Testis (tissue), 3 donors: Measurements from ENCODE around the gene PBX2. TPM values are rescaled to one million over a fixed set of nuclear protein-coding genes. Genes with fewer than 3 reads are reported as not detected.

Experiments
- DNase-seq: peaks from one replicate; pipeline ENCODE4 v3.0.0-alpha.2; 2019
- H3K27ac ChIP-seq, 2 donors: fragments of 200-600 bp; sonication (generic); one replicate each; pipeline ENCODE4 v1.5.1; 2019
- H3K27me3 ChIP-seq: fragments of 200-600 bp; sonication (generic); one replicate; pipeline ENCODE4 v1.5.1; 2019
- H3K36me3 ChIP-seq: fragments of 200-600 bp; sonication (generic); one replicate; pipeline ENCODE4 v1.5.1; 2017; ENCODE audit warnings: low read depth; ENCODE audit errors: missing control alignments
- H3K4me1 ChIP-seq: fragments of 200-600 bp; sonication (generic); one replicate; pipeline ENCODE4 v1.5.1; 2019
- H3K4me3 ChIP-seq, 2 donors: fragments of 200-600 bp; sonication (generic); one replicate each; pipeline ENCODE4 v1.5.1; 2017 to 2019
- H3K9me3 ChIP-seq: fragments of 200-600 bp; sonication (generic); one replicate; pipeline ENCODE4 v1.5.1; 2017
- CTCF ChIP-seq, 3 experiments: fragments of 450-650 bp in 2 of 3; fragments of 200-600 bp in 1 of 3; sonication (generic) in 1 of 3; IDR thresholded peaks; one replicate each; pipeline ENCODE4 v1.5.1; 2016 to 2019; ENCODE audit warnings: antibody characterized with exemption in 3 of 3, mild to moderate bottlenecking in 2 of 3, moderate library complexity in 1 of 3
- POLR2A ChIP-seq: fragments of 450-650 bp; IDR thresholded peaks from one replicate; pipeline ENCODE4 v1.6.1; 2017; ENCODE audit warnings: antibody characterized with exemption, mild to moderate bottlenecking, moderate library complexity
- WGBS, 2 donors: methylation state at CpG; one replicate each; pipeline ENCODE4 v1.1.5; 2018; 5-methylcytosine and 5-hydroxymethylcytosine counted together
- intact Hi-C: fragments of 100-400 bp; cut with DNase I; formaldehyde crosslinking; loops from one replicate; pipeline ENCODE4 v1.15.1; 2023; ENCODE audit warnings: low total_unique reads
- polyA plus RNA-seq: library from polyadenylated mRNA; stranded (reverse); fragments of 350-450 nt; fragmentation: Illumina TruSeq; extraction: RNeasy Lipid Tissue Mini Kit (QIAGEN cat#74804); gene quantifications from one replicate; pipeline ENCODE4 v1.2.3, GENCODE V29; 2014; ENCODE audit warnings: low read depth, low replicate concordance; ENCODE audit not compliant: insufficient read depth
- total RNA-seq, 2 donors: library from RNA; depleted of rRNA; stranded (reverse); fragments of >200 nt; gene quantifications; one replicate each; pipeline ENCODE4 v1.2.3, GENCODE V29; 2016

PBX2 gene
- total and polyA plus RNA-seq, 3 donors from 2014 or later: 65.0 to 111 (median 97.9) TPM

GRCh38 chr6:32174416-32174815 is 15.6 kb downstream of the PBX2 start:
- TF ChIP-seq CTCF (IDR thresholded peaks at IDR 0.05): no peak
- no peak for TF ChIP-seq POLR2A
- H3K4me1 ChIP-seq: peaks cover 33% of the 10 kb centered on the region
- no peak for DNase-seq
- WGBS, 2 donors: 80 to 88% methylated on average over 1 of the region's 1 CpG
- intact Hi-C loops: no loop called here
- H3K27ac ChIP-seq: no peak overlapping the region
- H3K9me3 ChIP-seq: no peaks in the 10 kb centered on the region
- H3K27me3 ChIP-seq: no peaks in the 10 kb centered on the region
- no peaks in the 10 kb centered on the region for H3K36me3 ChIP-seq
- H3K4me3 ChIP-seq: no peak overlapping the region

- Histone ChIP-seq H3K4me3 (no peak overlapping the region), H3K27me3 (no peaks in the 10 kb centered on the region), H3K9me3 (no peaks in the 10 kb centered on the region), H3K27ac (no peak overlapping the region), H3K4me1 (peaks cover 33% of the 10 kb centered on the region), H3K36me3 (no peaks in the 10 kb centered on the region)
- DNase-seq: no peak
- no peak for TF ChIP-seq CTCF (IDR thresholded peaks at IDR 0.05)
- no peak for TF ChIP-seq POLR2A
- intact Hi-C loops: no loop called here
- 78 to 81% methylated on average over 4 of the region's 4 CpGs for WGBS, 2 donors
These were observed 16.8 kb downstream of the PBX2 start for GRCh38 chr6:32173051-32173727.

- 92 to 95% methylated on average over 6 of the region's 6 CpGs for WGBS, 2 donors
- H3K36me3 ChIP-seq: no peaks in the 10 kb centered on the region
- intact Hi-C loops: no loop called here
- no peak for DNase-seq
- no peak overlapping the region for H3K4me3 ChIP-seq
- TF ChIP-seq CTCF (IDR thresholded peaks at IDR 0.05) (no peak), POLR2A (no peak)
- H3K9me3 ChIP-seq: no peaks in the 10 kb centered on the region
- no peak overlapping the region for H3K27ac ChIP-seq
- H3K27me3 ChIP-seq: no peaks in the 10 kb centered on the region
- peaks cover 22% of the 10 kb centered on the region for H3K4me1 ChIP-seq
These were observed 18.8 kb downstream of the PBX2 start for GRCh38 chr6:32171234-32171633.

- Histone ChIP-seq H3K27ac (no peak overlapping the region), H3K4me3 (no peak overlapping the region), H3K4me1 (peaks cover 20% of the 10 kb centered on the region), H3K9me3 (no peaks in the 10 kb centered on the region), H3K27me3 (no peaks in the 10 kb centered on the region), H3K36me3 (no peaks in the 10 kb centered on the region)
- TF ChIP-seq CTCF (IDR thresholded peaks at IDR 0.05) (no peak), POLR2A (no peak)
- intact Hi-C loops: no loop called here
- no peak for DNase-seq
- WGBS, 2 donors: 91 to 95% methylated on average over 11 of the region's 11 CpGs
These were observed 19.7 kb downstream of the PBX2 start for GRCh38 chr6:32170294-32170693.
